Hypothalamus (tissue), 51 donors: Measurements from ENCODE around the gene ULK4.

Experiments
- DNase-seq, 51 donors: peaks; one replicate each; lab custom pipeline; 2025; lab: John Stamatoyannopoulos, UW

Gene ULK4

DNA sequence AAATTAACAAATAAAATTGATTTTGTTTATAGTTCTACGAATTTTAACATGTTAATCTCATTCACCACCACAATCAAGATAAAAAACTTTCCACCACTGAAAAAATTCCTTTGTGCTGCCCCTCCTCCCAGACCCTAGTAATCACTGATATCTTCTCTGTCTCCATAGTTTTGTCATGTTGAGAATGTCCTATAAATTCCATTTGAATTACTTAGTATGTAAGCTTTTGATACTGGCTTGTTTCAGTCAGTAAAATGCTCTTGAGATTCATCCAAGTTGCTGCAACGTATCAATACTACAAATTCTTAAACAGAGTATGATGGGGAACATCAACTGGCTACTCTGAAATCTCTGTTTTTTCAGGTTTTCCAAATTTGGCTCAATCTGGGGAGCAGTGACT, 633.0 kb downstream of the ULK4 start:
- DNase-seq: no peak

DNA sequence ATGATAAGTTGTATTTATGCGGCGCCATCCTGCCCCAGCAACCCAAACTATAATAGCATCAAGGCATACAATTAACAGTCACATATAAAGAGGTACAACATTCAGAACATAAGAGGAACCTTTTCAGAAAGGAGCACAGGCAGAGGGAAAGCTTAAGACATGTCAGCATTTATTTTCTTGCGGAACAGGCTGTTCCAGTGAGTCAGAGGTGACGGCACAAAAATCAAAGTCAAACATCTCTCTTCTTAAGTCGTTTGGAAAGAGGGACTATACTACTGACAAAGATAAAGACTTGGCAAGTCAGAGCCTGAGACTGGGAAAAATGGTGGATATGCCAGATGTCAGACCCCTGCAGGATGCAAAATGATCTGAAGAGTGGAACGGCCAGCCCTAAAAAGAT, 634.2 kb downstream of the ULK4 start:
- DNase-seq: no peak

GRCh38 chr3:41324156-41324475, 637.8 kb downstream of the ULK4 start:
- DNase-seq: no peak

DNA sequence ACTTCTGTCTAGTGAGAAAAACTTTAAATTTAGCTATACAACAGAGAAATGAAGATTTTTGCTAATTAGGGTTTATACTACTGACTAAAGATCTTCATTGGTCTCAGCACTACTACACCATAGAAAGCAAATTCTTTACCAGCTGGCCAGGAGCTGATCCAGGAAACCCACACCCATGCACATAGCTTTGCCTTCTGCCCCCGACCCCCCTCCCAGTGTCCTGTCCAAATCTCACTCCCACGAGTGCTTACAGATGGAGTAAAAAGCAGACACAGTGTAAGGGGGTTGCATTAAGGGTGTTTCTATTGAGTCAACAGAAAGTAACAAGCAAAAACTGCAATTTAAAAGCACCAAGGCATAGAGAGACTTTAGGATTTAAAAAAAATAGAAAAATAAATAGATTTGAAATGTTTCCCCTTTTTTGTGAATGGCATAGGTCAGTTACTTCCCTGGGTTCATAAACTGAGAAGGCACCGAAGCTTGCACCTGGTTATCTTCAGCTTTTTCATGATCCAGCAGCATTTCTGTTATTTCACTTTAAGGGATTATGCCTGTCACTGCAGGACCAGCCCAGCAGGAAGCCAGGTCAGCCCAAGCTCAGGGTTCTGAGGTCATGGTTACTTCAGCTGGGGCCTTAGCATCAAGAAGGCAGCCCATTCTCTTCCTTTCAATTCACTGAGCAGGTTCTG, 638.3 kb downstream of the ULK4 start:
- no peak for DNase-seq

DNA sequence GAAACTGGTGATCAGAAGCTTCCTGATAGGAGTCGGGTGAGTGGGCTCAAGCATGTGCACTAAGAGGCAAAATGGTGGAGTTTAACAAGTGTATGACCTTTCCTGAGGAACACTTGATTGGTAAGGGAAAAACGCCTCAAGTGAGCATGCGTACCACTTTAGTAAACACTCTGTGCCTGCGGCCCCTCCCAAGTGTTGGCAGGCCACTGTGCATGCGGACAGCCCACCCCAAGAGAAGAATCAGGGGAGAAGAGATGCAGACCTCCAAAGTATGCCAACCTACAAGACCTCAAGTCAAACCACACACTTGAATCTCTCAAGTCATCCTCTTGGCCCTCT, 640.3 kb downstream of the ULK4 start:
- no peak for DNase-seq

DNA sequence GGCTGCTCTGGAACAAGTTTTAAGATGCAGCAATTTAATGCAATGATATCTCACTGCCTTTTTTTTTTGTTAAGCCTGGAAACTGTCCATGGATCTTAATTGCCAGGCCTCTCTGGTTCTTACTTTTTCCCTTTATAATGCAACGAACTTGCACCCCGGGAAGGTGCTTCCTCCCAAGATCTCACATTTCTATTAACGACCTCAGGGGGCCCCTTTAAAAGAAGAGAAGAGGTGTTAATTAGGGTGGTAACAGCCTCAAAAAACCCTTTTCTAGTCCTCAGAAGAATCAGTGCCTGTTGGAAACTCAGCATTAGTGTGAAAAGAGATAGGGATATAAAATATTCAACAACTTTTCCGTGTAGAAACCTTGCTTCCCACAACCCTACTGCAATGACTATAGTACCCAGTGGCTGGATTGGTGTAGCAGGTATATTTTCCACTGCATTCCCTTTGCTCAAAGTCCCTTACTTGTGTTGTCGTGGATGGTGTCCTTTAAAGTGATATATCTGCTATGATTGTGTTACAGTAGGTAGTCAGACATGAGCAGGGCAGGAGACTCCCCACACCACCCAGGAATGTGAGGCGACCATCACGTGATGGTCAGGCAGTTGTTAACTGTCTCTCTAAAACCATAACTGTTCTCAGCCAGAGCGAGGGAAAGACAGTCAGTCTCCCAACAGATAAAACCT, 640.8 kb downstream of the ULK4 start:
- no peak for DNase-seq

GRCh38 chr3:41318520-41318919, 643.4 kb downstream of the ULK4 start:
- DNase-seq: no peak

DNA sequence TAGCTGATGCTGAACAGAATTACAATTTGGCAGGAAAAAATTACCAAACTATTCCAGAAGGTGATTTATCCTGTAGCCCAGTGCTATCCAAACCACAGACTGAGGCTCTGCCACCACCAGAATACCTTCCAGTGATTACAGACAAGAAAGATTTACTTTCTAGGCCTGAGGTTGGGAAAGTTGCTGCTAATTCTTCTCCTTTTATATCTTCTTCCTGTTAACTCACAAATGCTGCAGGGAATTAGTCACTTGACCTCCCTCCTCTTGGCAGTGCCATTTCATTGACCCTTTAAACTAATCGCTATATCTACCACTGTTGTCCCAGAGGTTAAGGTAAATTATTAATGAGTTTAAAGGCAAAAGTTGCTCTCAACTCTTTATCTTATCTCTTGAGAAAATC, 644.2 kb downstream of the ULK4 start:
- DNase-seq: no peak

- DNase-seq: no peak
Measured at GRCh38 chr3:41317298-41317697, 644.6 kb downstream of the ULK4 start.

DNA sequence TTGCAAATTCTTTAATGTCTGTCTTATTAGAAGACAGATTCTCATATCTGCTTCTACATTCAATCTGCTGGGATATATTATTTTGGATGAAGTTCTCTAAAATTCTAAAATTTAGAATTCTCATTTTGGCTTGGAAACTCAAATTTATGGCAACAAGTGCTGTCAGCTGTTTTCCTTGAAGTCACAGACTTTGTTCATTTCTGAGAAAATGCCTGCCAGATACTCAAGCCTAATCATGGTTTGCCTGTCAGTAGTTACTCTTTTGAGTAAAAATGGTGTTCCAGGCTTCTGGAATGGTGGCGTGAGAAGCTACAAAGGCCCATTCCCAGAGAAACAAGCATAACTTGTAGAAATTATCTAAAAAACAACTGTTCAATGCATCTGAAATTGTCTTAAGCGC, 646.8 kb downstream of the ULK4 start:
- no peak for DNase-seq

- no peak for DNase-seq
Measured at GRCh38 chr3:41308119-41308518, 653.8 kb downstream of the ULK4 start.

DNA sequence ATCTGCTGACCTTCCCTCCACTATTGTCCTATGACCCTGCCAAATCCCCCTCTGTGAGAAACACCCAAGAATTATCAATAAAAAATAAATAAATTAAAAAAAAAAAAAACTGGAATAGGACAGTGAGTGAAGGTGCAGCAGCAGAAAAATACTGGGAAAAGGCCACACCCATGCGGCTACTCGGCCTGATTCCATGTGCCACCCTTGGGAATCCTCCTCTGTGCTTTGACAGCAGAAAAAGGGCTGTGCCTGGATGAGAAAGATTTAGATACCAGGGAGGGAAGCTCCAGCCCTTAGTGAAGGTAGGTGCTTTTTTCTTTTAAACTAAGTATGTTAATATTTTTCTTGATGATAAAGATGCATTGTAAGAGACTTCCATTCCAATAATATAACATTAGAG, 654.8 kb downstream of the ULK4 start:
- DNase-seq: no peak

DNA sequence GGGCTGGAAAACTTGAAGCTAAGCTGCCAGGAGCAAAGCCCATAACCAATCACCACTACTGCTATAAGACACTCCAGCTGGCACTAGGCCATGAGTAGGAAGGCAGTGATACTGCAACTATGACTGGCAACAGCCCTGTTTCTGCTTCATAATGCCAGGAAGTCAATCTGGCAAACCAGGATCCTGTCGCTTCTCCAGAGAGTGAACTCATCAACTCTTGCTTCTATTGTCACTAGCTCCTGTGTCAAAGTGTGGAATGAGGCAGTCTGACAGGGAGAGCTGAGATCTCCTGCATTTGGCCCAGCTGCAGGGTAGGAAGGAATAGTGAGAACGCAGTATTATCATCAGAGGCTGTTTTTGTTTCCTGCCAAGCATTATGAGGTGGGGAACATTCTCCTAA, 657.3 kb downstream of the ULK4 start:
- peak in 2 of 51 donors; percentile 1 to 58 for DNase-seq

- no peak for DNase-seq
Measured at GRCh38 chr3:41302295-41302694, 659.6 kb downstream of the ULK4 start.

DNA sequence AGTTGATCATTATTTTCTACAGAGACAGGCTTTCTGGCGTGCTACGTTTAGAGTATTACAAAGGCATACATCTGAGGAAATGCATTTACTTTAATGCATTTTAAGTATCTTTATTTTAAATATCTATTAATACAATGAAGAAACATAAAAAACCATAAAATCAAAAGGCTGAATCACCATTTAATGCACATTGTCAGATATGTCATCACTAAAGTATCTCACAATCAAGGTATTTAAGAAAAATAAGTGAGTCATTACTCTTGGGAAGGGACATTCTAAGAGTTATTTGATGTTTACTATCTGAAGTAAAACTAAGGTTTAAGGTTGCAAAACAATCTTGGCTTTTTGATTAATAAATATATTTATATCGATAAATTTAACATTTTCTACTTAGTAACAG, 660.4 kb downstream of the ULK4 start:
- no peak for DNase-seq

DNA sequence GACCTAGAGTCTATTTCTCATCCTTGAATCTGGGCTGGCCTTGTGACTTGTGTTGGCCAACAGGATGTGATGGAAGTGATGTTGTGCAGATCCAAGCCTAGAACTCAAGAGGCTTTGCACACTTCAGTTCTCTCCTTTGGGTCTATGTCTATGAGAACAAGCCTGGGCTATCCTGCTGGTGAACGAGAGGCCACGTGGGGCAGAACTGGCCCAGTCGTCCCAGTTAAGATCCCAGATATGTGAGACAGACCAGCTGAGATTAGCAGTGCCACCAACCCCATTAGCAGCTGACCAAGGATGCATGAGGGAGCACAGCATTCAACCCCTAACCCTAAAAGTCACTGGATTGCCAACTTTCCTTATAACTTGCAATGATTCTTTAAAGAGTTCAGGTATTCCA, 662.9 kb downstream of the ULK4 start:
- no peak for DNase-seq

GRCh38 chr3:41297750-41298149, 664.2 kb downstream of the ULK4 start:
- DNase-seq: no peak

DNA sequence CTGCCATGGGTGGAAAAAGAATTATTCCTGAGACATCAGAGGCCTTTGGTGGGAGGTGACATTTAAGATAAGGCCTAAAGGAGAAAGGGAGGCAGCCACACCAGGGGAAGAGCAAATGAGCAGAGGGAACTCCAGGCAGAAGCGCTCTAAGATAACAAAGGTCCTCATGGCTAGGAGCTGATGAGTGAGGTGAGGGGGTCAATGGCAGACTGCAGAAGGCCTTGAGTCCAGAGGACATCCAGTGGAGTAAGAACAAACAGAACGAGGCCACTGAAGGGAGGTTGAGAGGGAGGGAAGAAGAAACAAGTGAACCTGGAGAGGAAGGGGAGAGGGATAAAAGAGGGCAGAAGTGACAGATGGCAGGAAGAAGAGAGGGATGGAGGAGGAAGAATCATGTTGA, 665.3 kb downstream of the ULK4 start:
- DNase-seq: no peak

DNA sequence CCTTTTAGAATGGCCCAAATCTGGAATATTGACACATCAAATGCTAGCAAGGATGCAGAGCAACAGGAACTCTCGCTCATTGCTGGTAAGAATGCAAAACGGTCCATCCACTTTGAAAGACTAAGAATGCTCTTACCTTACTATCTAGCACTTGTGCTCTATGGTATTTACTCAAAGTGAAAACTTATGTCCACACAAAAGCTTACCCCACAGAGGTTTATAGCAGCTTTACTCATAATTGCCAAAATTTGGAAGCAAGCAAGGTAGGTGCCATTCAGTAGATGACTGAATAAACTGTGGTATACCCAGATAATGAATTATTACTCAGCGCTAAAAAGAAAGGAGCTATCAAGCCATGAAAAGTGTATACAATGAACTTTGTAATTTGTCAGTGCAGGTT, 666.2 kb downstream of the ULK4 start:
- no peak for DNase-seq

DNA sequence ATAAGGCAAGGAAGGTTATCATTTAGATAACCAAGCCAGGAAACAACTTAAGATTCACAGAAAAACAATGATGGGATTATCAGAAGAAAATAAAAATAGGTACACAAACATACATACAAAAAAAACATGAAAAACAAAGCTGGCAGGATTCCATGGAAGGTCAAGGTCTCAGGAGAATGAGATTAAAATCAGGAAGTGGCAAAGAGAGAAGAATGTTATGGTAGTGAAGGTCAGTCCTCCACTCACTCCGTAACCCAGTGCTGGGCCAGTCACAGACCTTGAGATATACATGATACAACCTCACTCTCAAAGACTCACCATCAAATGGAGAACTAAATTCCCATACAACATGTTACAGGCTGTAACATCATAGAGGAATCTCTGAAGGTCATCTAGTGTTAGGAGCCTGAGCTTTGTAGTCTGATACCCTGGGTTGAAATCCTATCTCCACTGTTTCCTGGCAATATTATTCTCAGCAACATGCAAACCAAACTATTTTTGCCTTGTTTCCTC, 668.7 kb downstream of the ULK4 start:
- no peak for DNase-seq

- peak in 3 of 51 donors; percentile 1 to 15 (median 10) for DNase-seq
Measured at GRCh38 chr3:41290736-41291135, 671.2 kb downstream of the ULK4 start.

GRCh38 chr3:41290306-41290705, 671.6 kb downstream of the ULK4 start:
- DNase-seq: no peak

DNA sequence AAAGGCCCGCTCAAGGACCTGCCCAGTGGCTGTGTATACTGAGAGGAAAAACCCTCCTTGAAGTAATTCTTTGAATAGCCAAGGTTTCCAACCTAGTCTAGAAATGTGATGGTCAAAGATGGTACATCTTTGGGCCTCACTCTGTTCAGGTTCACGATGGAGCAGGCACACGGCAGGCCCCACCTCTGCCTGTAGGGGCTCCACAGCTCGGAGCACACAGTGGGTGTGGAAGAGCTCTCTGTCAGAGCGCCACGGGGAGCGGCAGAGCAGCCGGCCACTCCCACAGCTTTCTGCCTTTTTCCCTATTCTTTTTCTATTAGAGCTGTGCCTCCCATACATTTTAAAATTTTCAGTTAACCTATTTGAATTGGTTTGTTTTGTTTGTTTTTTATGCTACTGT, 673.1 kb downstream of the ULK4 start:
- no peak for DNase-seq
